ENCODE measurements around the gene GPLD1. TPM values are rescaled to one million over a fixed set of nuclear protein-coding genes. Genes with fewer than 3 reads are reported as not detected.
A peak's percentile ranks its signal among the peaks of the same experiment; 100 is the strongest.
"Not testable (repeated sequence)": the region's sequence is repeated elsewhere in the genome, so short reads cannot be mapped to it uniquely, and the experiment has no call there.

The GPLD1 gene
- total and polyA plus RNA-seq, 2 donors (not counting 1 experiment from before 2014, with no cell fraction given): under 0.01 to 0.07 TPM

- Histone ChIP-seq H3K36me3 (ENCODE audit: control insufficient read depth, insufficient read depth, low read length) (peaks cover 4% of the 10 kb centered on the region), H3K4me1 (ENCODE audit: control insufficient read depth, extremely low read depth, insufficient read depth, low read length) (no peaks in the 10 kb centered on the region), H3K9ac (ENCODE audit: insufficient read depth, low read length) (no peak overlapping the region), H3K4me3 (replicated peaks in 1 of 4; ENCODE audit: control extremely low read depth in 1 of 4, insufficient read depth in 1 of 4, low read depth in 3 of 4, low read length in 4 of 4) (no peak overlapping the region), H3K9me3 (ENCODE audit: control insufficient read depth, insufficient read depth, low read depth, low read length) (no peaks in the 10 kb centered on the region), H4K20me1 (ENCODE audit: control insufficient read depth, extremely low read depth, insufficient read depth, low read length) (no peaks in the 10 kb centered on the region), H3K27me3 (ENCODE audit: control insufficient read depth, insufficient read depth, low read length) (no peaks in the 10 kb centered on the region), H3K4me2 (ENCODE audit: extremely low read depth, insufficient read depth, low read length) (no peak overlapping the region), H2AFZ (ENCODE audit: low read length) (no peak overlapping the region), H3K27ac (ENCODE audit: insufficient read depth, low read length) (no peak overlapping the region), H3K79me2 (ENCODE audit: control insufficient read depth, insufficient read depth, low read length) (no peaks in the 10 kb centered on the region)
- DNase-seq (ENCODE audit: low read depth in 2 of 2): no peak
- TF ChIP-seq EZH2 (IDR thresholded peaks at IDR 0.05; ENCODE audit: low read length, missing control alignments) (no peak), CTCF (conservative IDR thresholded peaks at IDR 0.05 in 1 of 2, IDR thresholded peaks at IDR 0.05 in 1 of 2; ENCODE audit: low read depth in 1 of 2, low read length in 2 of 2) (no peak)
These were observed 64.3 kb downstream of the GPLD1 start for GRCh38 chr6:24425091-24425490.

GRCh38 chr6:24419526-24419925 is 69.9 kb downstream of the GPLD1 start:
- Histone ChIP-seq H3K27ac (ENCODE audit: insufficient read depth, low read length) (no peak overlapping the region), H3K4me1 (ENCODE audit: control insufficient read depth, extremely low read depth, insufficient read depth, low read length) (no peaks in the 10 kb centered on the region), H3K27me3 (ENCODE audit: control insufficient read depth, insufficient read depth, low read length) (no peaks in the 10 kb centered on the region), H3K9ac (ENCODE audit: insufficient read depth, low read length) (no peak overlapping the region), H2AFZ (ENCODE audit: low read length) (no peak overlapping the region), H3K79me2 (ENCODE audit: control insufficient read depth, insufficient read depth, low read length) (no peaks in the 10 kb centered on the region), H4K20me1 (ENCODE audit: control insufficient read depth, extremely low read depth, insufficient read depth, low read length) (no peaks in the 10 kb centered on the region), H3K36me3 (ENCODE audit: control insufficient read depth, insufficient read depth, low read length) (peaks cover 8% of the 10 kb centered on the region), H3K4me3 (replicated peaks in 1 of 4; ENCODE audit: control extremely low read depth in 1 of 4, insufficient read depth in 1 of 4, low read depth in 3 of 4, low read length in 4 of 4) (no peak overlapping the region), H3K9me3 (ENCODE audit: control insufficient read depth, insufficient read depth, low read depth, low read length) (no peaks in the 10 kb centered on the region), H3K4me2 (ENCODE audit: extremely low read depth, insufficient read depth, low read length) (no peak overlapping the region)
- TF ChIP-seq EZH2 (IDR thresholded peaks at IDR 0.05; ENCODE audit: low read length, missing control alignments) (no peak), CTCF (conservative IDR thresholded peaks at IDR 0.05 in 1 of 2, IDR thresholded peaks at IDR 0.05 in 1 of 2; ENCODE audit: low read depth in 1 of 2, low read length in 2 of 2) (no peak)
- DNase-seq (ENCODE audit: low read depth in 2 of 2): peak in 1 of 2 donors; percentile 63

GRCh38 chr6:24415753-24416152 is 73.6 kb downstream of the GPLD1 start:
- Histone ChIP-seq H3K4me3 (replicated peaks in 1 of 4; ENCODE audit: control extremely low read depth in 1 of 4, insufficient read depth in 1 of 4, low read depth in 3 of 4, low read length in 4 of 4) (no peak overlapping the region), H3K36me3 (ENCODE audit: control insufficient read depth, insufficient read depth, low read length) (peaks cover 14% of the 10 kb centered on the region), H4K20me1 (ENCODE audit: control insufficient read depth, extremely low read depth, insufficient read depth, low read length) (no peaks in the 10 kb centered on the region), H2AFZ (ENCODE audit: low read length) (no peak overlapping the region), H3K27me3 (ENCODE audit: control insufficient read depth, insufficient read depth, low read length) (no peaks in the 10 kb centered on the region), H3K9ac (ENCODE audit: insufficient read depth, low read length) (no peak overlapping the region), H3K4me2 (ENCODE audit: extremely low read depth, insufficient read depth, low read length) (no peak overlapping the region), H3K79me2 (ENCODE audit: control insufficient read depth, insufficient read depth, low read length) (no peaks in the 10 kb centered on the region), H3K9me3 (ENCODE audit: control insufficient read depth, insufficient read depth, low read depth, low read length) (no peaks in the 10 kb centered on the region), H3K4me1 (ENCODE audit: control insufficient read depth, extremely low read depth, insufficient read depth, low read length) (no peaks in the 10 kb centered on the region), H3K27ac (ENCODE audit: insufficient read depth, low read length) (no peak overlapping the region)
- DNase-seq (ENCODE audit: low read depth in 2 of 2): no peak
- TF ChIP-seq CTCF (conservative IDR thresholded peaks at IDR 0.05 in 1 of 2, IDR thresholded peaks at IDR 0.05 in 1 of 2; ENCODE audit: low read depth in 1 of 2, low read length in 2 of 2): no peak
- TF ChIP-seq EZH2 (IDR thresholded peaks at IDR 0.05; ENCODE audit: low read length, missing control alignments): no peak

- H2AFZ ChIP-seq (ENCODE audit: low read length); H4K20me1 ChIP-seq (ENCODE audit: control insufficient read depth, extremely low read depth, insufficient read depth, low read length); H3K4me2 ChIP-seq (ENCODE audit: extremely low read depth, insufficient read depth, low read length); H3K4me3 ChIP-seq (replicated peaks in 1 of 4; ENCODE audit: control extremely low read depth in 1 of 4, insufficient read depth in 1 of 4, low read depth in 3 of 4, low read length in 4 of 4); H3K27me3 ChIP-seq (ENCODE audit: control insufficient read depth, insufficient read depth, low read length); DNase-seq (ENCODE audit: low read depth in 2 of 2); H3K27ac ChIP-seq (ENCODE audit: insufficient read depth, low read length); H3K4me1 ChIP-seq (ENCODE audit: control insufficient read depth, extremely low read depth, insufficient read depth, low read length); H3K36me3 ChIP-seq (ENCODE audit: control insufficient read depth, insufficient read depth, low read length); H3K9me3 ChIP-seq (ENCODE audit: control insufficient read depth, insufficient read depth, low read depth, low read length); H3K9ac ChIP-seq (ENCODE audit: insufficient read depth, low read length); H3K79me2 ChIP-seq (ENCODE audit: control insufficient read depth, insufficient read depth, low read length): not testable (repeated sequence)
These were observed 74.8 kb downstream of the GPLD1 start for GRCh38 chr6:24414531-24414930.
